Measurements from ENCODE around the gene GIN1. TPM values are rescaled to one million over a fixed set of nuclear protein-coding genes. Genes with fewer than 3 reads are reported as not detected.
A peak's percentile ranks its signal among the peaks of the same experiment; 100 is the strongest.

The GIN1 gene
- total and polyA plus RNA-seq, 9 of the 15 experiments (the other 6 are each of a cell fraction or from before 2014, with no cell fraction given), result 2.4 to 9.8 (median 7.8) TPM

GRCh38 chr5:103119070-103119764 is 721 bp downstream of the GIN1 start (continued):
- no peak for TF ChIP-seq SP1 (CRISPR knock-in tag; IDR thresholded peaks at IDR 0.05)
- TF ChIP-seq, protein P1, sequence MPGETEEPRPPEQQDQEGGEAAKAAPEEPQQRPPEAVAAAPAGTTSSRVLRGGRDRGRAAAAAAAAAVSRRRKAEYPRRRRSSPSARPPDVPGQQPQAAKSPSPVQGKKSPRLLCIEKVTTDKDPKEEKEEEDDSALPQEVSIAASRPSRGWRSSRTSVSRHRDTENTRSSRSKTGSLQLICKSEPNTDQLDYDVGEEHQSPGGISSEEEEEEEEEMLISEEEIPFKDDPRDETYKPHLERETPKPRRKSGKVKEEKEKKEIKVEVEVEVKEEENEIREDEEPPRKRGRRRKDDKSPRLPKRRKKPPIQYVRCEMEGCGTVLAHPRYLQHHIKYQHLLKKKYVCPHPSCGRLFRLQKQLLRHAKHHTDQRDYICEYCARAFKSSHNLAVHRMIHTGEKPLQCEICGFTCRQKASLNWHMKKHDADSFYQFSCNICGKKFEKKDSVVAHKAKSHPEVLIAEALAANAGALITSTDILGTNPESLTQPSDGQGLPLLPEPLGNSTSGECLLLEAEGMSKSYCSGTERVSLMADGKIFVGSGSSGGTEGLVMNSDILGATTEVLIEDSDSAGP (CRISPR knock-in tag; IDR thresholded peaks at IDR 0.05), result no peak
- no peak for TF ChIP-seq BCL6 (CRISPR knock-in tag; IDR thresholded peaks at IDR 0.05)
- peak; percentile 88; the same call in 1 of the 2 replicates for TF ChIP-seq NFRKB (IDR thresholded peaks at IDR 0.05; ENCODE audit: low read depth)
- TF ChIP-seq, protein P2, sequence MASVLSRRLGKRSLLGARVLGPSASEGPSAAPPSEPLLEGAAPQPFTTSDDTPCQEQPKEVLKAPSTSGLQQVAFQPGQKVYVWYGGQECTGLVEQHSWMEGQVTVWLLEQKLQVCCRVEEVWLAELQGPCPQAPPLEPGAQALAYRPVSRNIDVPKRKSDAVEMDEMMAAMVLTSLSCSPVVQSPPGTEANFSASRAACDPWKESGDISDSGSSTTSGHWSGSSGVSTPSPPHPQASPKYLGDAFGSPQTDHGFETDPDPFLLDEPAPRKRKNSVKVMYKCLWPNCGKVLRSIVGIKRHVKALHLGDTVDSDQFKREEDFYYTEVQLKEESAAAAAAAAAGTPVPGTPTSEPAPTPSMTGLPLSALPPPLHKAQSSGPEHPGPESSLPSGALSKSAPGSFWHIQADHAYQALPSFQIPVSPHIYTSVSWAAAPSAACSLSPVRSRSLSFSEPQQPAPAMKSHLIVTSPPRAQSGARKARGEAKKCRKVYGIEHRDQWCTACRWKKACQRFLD (CRISPR knock-in tag; IDR thresholded peaks at IDR 0.05), result peak; percentile 15; the same call in 1 of the 2 replicates
- TF ChIP-seq ZNF584 (CRISPR knock-in tag; IDR thresholded peaks at IDR 0.05; ENCODE audit: low read depth), result 0 out of 2 replicates have a peak, but pooled peaks have one; percentile 54
- TF ChIP-seq FIP1L1 (IDR thresholded peaks at IDR 0.05; ENCODE audit: low read depth, low read length, poor library complexity, severe bottlenecking), result no peak
- TF ChIP-seq CSDE1 (IDR thresholded peaks at IDR 0.05), result peak in 1 of 2 experiments; percentile 28; a peak in 1 of 4 replicates
- TF ChIP-seq, protein P3, sequence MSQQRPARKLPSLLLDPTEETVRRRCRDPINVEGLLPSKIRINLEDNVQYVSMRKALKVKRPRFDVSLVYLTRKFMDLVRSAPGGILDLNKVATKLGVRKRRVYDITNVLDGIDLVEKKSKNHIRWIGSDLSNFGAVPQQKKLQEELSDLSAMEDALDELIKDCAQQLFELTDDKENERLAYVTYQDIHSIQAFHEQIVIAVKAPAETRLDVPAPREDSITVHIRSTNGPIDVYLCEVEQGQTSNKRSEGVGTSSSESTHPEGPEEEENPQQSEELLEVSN (IDR thresholded peaks at IDR 0.05; ENCODE audit: borderline replicate concordance in 1 of 2, extremely low read depth in 1 of 2, insufficient read depth in 1 of 2, insufficient read length in 1 of 2, low read depth in 1 of 2, low read length in 1 of 2, poor library complexity in 1 of 2, severe bottlenecking in 1 of 2), result no peak
- TF ChIP-seq KHSRP (IDR thresholded peaks at IDR 0.05), result no peak
- TF ChIP-seq ZEB2 (IDR thresholded peaks at IDR 0.05), result no peak
- no peak for TF ChIP-seq RBM17 (IDR thresholded peaks at IDR 0.05; ENCODE audit: borderline replicate concordance, low read depth, low read length)
- no peak for TF ChIP-seq TGIF2 (CRISPR knock-in tag; IDR thresholded peaks at IDR 0.05)
- no peak for TF ChIP-seq EP300 (IDR thresholded peaks at IDR 0.05; ENCODE audit: low read length)
- no peak for TF ChIP-seq ELF4 (CRISPR knock-in tag; IDR thresholded peaks at IDR 0.05)
- 0 out of 4 replicates have a peak, but pooled peaks of 1 of the 2 experiments have one; percentile 22 for TF ChIP-seq ETV6 (IDR thresholded peaks at IDR 0.05; ENCODE audit: borderline replicate concordance in 1 of 2, low read depth in 2 of 2, low read length in 1 of 2)
- TF ChIP-seq ETV6 (CRISPR knock-in tag; IDR thresholded peaks at IDR 0.05; ENCODE audit: borderline replicate concordance), result no peak
- no peak for TF ChIP-seq TSHZ1 (CRISPR knock-in tag; IDR thresholded peaks at IDR 0.05)
- 0 out of 2 replicates have a peak, but pooled peaks have one; percentile 89 for TF ChIP-seq SUPT5H (IDR thresholded peaks at IDR 0.05)
- TF ChIP-seq RFX7 (CRISPR knock-in tag; IDR thresholded peaks at IDR 0.05), result no peak
- no peak for TF ChIP-seq MCM2 (IDR thresholded peaks at IDR 0.05; ENCODE audit: low read depth)
- TF ChIP-seq SMARCA4 (IDR thresholded peaks at IDR 0.05), result no peak
